ENCODE data around the gene DGKB. TPM values are rescaled to one million over a fixed set of nuclear protein-coding genes. Genes with fewer than 3 reads are reported as not detected.

The DGKB gene
- total and polyA plus RNA-seq, 2 donors (not counting 1 experiment from before 2014, with no cell fraction given), result 0.31 TPM; not detected in 1

- H3K9ac ChIP-seq (ENCODE audit: insufficient read depth, low read length), result no peak overlapping the region
- H3K9me3 ChIP-seq (ENCODE audit: control insufficient read depth, insufficient read depth, low read depth, low read length), result no peaks in the 10 kb centered on the region
- no peaks in the 10 kb centered on the region for H4K20me1 ChIP-seq (ENCODE audit: control insufficient read depth, extremely low read depth, insufficient read depth, low read length)
- H3K4me3 ChIP-seq (replicated peaks in 1 of 4; ENCODE audit: control extremely low read depth in 1 of 4, insufficient read depth in 1 of 4, low read depth in 3 of 4, low read length in 4 of 4), result no peak overlapping the region
- no peak overlapping the region for H3K4me2 ChIP-seq (ENCODE audit: extremely low read depth, insufficient read depth, low read length)
- H3K4me1 ChIP-seq (ENCODE audit: control insufficient read depth, extremely low read depth, insufficient read depth, low read length), result no peaks in the 10 kb centered on the region
- no peaks in the 10 kb centered on the region for H3K27me3 ChIP-seq (ENCODE audit: control insufficient read depth, insufficient read depth, low read length)
- no peak overlapping the region for H3K27ac ChIP-seq (ENCODE audit: insufficient read depth, low read length)
- TF ChIP-seq EZH2 (IDR thresholded peaks at IDR 0.05; ENCODE audit: low read length, missing control alignments) (no peak), CTCF (conservative IDR thresholded peaks at IDR 0.05 in 1 of 2, IDR thresholded peaks at IDR 0.05 in 1 of 2; ENCODE audit: low read depth in 1 of 2, low read length in 2 of 2) (no peak)
- H3K36me3 ChIP-seq (ENCODE audit: control insufficient read depth, insufficient read depth, low read length), result no peaks in the 10 kb centered on the region
- no peaks in the 10 kb centered on the region for H3K79me2 ChIP-seq (ENCODE audit: control insufficient read depth, insufficient read depth, low read length)
- no peak for DNase-seq (ENCODE audit: low read depth in 2 of 2)
- no peak overlapping the region for H2AFZ ChIP-seq (ENCODE audit: low read length)
Observed at GRCh38 chr7:14432924-14433323, 469.6 kb downstream of the DGKB start.

GRCh38 chr7:14430926-14431325 is 471.6 kb downstream of the DGKB start:
- no peaks in the 10 kb centered on the region for H4K20me1 ChIP-seq (ENCODE audit: control insufficient read depth, extremely low read depth, insufficient read depth, low read length)
- H3K9ac ChIP-seq (ENCODE audit: insufficient read depth, low read length), result no peak overlapping the region
- no peaks in the 10 kb centered on the region for H3K9me3 ChIP-seq (ENCODE audit: control insufficient read depth, insufficient read depth, low read depth, low read length)
- no peaks in the 10 kb centered on the region for H3K4me1 ChIP-seq (ENCODE audit: control insufficient read depth, extremely low read depth, insufficient read depth, low read length)
- H3K27ac ChIP-seq (ENCODE audit: insufficient read depth, low read length), result no peak overlapping the region
- DNase-seq (ENCODE audit: low read depth in 2 of 2), result no peak
- no peaks in the 10 kb centered on the region for H3K79me2 ChIP-seq (ENCODE audit: control insufficient read depth, insufficient read depth, low read length)
- TF ChIP-seq EZH2 (IDR thresholded peaks at IDR 0.05; ENCODE audit: low read length, missing control alignments) (no peak), CTCF (conservative IDR thresholded peaks at IDR 0.05 in 1 of 2, IDR thresholded peaks at IDR 0.05 in 1 of 2; ENCODE audit: low read depth in 1 of 2, low read length in 2 of 2) (no peak)
- H3K4me3 ChIP-seq (replicated peaks in 1 of 4; ENCODE audit: control extremely low read depth in 1 of 4, insufficient read depth in 1 of 4, low read depth in 3 of 4, low read length in 4 of 4), result no peak overlapping the region
- no peaks in the 10 kb centered on the region for H3K36me3 ChIP-seq (ENCODE audit: control insufficient read depth, insufficient read depth, low read length)
- H3K27me3 ChIP-seq (ENCODE audit: control insufficient read depth, insufficient read depth, low read length), result no peaks in the 10 kb centered on the region
- H2AFZ ChIP-seq (ENCODE audit: low read length), result no peak overlapping the region
- H3K4me2 ChIP-seq (ENCODE audit: extremely low read depth, insufficient read depth, low read length), result no peak overlapping the region

DNA sequence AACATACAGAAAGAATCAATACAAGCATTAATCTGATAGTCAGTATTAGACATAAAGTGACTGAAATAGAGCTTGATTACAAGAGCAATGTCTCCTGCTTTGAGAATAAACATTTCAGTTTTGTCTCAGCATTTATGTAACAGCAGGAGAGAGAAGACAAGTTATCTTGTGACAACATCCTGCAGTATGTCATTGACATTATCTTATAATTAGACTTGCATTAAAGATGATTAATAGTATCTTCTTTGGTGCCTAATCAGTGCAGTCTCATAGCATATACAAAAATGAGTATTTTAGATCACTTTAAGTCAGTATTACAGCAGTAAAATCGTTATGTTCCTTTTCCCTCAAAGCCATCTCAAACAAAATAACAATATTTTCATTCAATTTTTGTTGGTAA is 477.0 kb downstream of the DGKB start:
- DNase-seq (ENCODE audit: low read depth in 2 of 2), result no peak
- no peak for TF ChIP-seq EZH2 (IDR thresholded peaks at IDR 0.05; ENCODE audit: low read length, missing control alignments)
- no peak for TF ChIP-seq CTCF (conservative IDR thresholded peaks at IDR 0.05 in 1 of 2, IDR thresholded peaks at IDR 0.05 in 1 of 2; ENCODE audit: low read depth in 1 of 2, low read length in 2 of 2)
- Histone ChIP-seq H4K20me1 (ENCODE audit: control insufficient read depth, extremely low read depth, insufficient read depth, low read length) (no peaks in the 10 kb centered on the region), H3K9ac (ENCODE audit: insufficient read depth, low read length) (no peak overlapping the region), H3K9me3 (ENCODE audit: control insufficient read depth, insufficient read depth, low read depth, low read length) (no peaks in the 10 kb centered on the region), H3K4me2 (ENCODE audit: extremely low read depth, insufficient read depth, low read length) (no peak overlapping the region), H3K27me3 (ENCODE audit: control insufficient read depth, insufficient read depth, low read length) (no peaks in the 10 kb centered on the region), H3K27ac (ENCODE audit: insufficient read depth, low read length) (no peak overlapping the region), H3K4me1 (ENCODE audit: control insufficient read depth, extremely low read depth, insufficient read depth, low read length) (no peaks in the 10 kb centered on the region), H3K36me3 (ENCODE audit: control insufficient read depth, insufficient read depth, low read length) (no peaks in the 10 kb centered on the region), H3K79me2 (ENCODE audit: control insufficient read depth, insufficient read depth, low read length) (no peaks in the 10 kb centered on the region), H2AFZ (ENCODE audit: low read length) (no peak overlapping the region), H3K4me3 (replicated peaks in 1 of 4; ENCODE audit: control extremely low read depth in 1 of 4, insufficient read depth in 1 of 4, low read depth in 3 of 4, low read length in 4 of 4) (no peak overlapping the region)
